NCI-H1048 (cell line): ENCODE measurements around the gene ADAT2.
A peak's percentile ranks its signal among the peaks of the same experiment; 100 is the strongest.
"Not testable (repeated sequence)": the region's sequence is repeated elsewhere in the genome, so short reads cannot be mapped to it uniquely, and the experiment has no call there.

Experiments used
- DNase-seq: peaks from one replicate; lab custom pipeline; 2025; lab: John Stamatoyannopoulos, UW

ADAT2 gene

GRCh38 chr6:143450453-143451371 is at the start of gene ADAT2, which contains the start of gene PEX3:
TSS of gene ADAT2 (minus strand) at chr6:143450695. CDS start at chr6:143450658, 37 bp downstream.
TSS of gene PEX3 (plus strand) at chr6:143450805. CDS start at chr6:143451043, 238 bp downstream.
- peak; percentile 89 for DNase-seq

- DNase-seq = no peak
Measured at GRCh38 chr6:143498428-143498827, 47.9 kb upstream of the ADAT2 start.

GRCh38 chr6:143496974-143497373 is 46.5 kb upstream of the ADAT2 start:
- no peak for DNase-seq

DNA sequence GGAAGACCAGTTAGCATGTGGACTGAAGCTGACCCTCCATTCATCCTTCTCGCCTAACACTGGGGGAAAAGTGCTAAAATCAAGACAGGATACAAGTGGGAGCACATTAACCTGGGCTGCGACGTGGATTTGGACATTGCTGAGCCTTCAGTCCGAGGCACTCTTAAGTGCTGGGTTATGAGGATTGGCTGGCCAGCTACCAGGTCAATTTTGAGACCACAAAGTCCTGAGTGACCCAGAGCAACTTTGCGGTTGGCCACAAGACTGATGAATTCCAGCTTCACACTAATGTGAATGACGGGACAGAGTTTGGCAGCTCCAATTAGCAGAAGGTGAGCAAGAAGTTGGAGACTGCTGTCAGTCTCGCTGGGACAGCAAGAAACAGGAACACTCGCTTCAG is 40.3 kb upstream of the ADAT2 start:
- no peak for DNase-seq

GRCh38 chr6:143490244-143490643 is 39.7 kb upstream of the ADAT2 start:
- no peak for DNase-seq

GRCh38 chr6:143486752-143487151 is 36.3 kb upstream of the ADAT2 start:
- no peak for DNase-seq

GRCh38 chr6:143485967-143486366 is 35.5 kb upstream of the ADAT2 start:
- DNase-seq = no peak

DNA sequence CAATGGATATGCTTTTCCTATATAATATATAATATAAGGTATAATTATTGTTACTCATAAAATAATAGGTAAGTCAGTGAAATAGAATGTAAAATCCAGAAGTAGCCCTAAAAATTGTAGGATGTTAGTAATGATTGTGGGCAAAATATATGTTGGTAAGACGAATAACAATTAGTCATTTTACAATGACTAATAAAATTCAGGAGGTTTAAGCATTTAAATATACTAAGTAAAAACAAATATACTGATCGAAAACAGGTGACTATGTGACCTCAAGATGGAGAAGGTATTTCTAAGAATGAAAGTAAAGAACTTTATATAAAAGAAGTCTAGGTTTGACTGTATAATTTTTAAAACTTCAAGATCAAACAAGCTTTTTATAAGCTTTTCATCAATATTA is 32.1 kb upstream of the ADAT2 start:
- no peak for DNase-seq

DNA sequence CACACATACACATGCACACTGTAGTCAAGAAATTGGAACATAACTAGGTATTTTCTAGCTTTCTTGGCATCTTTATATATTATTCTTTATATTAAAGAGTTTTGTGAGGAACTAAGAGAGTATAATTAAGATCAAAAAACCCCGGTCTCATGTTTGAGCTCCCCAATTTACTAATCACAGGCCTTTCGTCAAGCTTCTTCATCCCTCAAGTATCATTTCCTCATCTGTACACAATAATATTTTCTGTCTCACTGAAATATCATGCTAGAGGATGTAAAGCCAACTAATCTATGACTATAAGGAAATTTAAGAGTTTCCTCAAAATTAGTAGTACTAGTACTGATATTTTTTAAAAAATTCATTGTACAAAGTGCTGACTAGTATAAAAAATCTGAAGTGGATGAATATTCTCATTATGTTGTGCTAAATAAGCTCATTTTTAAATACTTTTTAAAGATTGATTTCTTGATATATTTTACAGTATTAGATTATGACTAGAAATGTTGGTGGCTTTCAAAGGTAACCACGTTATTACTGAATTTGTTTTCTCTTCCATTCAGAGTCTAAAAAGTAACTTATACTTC is 28.1 kb upstream of the ADAT2 start:
- DNase-seq = no peak

GRCh38 chr6:143476545-143476944 is 26.1 kb upstream of the ADAT2 start:
- DNase-seq = no peak

DNA sequence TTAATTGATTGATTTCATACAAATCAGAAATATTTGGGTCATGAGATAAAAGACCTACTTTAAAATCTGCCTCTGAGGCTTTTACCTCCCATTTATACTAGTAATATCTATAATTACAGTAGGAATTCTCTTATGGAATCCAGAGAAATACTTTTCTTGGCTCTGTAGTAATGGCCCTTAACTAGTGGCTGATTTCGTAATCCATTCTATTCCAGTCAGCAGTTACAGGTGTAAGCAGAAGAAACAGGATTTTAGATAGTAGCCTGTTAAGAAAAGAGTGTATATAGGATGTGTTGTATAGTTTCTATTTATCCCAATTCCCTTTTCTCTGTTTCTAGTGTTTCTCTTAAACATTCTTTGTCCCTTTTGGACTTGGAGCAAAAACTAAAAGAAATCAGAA is 21.3 kb upstream of the ADAT2 start:
- DNase-seq = no peak

DNA sequence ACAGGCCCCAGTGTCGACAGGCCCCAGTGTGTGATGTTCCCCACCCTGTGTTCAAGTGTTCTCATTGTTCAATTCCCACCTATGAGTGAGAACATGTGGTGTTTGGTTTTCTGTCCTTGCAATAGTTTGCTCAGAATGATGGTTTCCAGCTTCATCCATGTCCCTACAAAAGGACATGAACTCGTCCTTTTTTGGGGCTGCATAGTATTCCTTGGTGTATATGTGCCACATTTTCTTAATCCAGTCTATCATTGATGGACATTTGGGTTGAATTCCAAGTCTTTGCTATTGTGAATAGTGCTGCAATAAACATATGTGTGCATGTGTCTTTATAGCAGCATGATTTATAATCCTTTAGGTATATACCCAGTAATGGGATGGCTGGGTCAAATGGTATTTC is 18.3 kb upstream of the ADAT2 start:
- DNase-seq = not testable (repeated sequence)

DNA sequence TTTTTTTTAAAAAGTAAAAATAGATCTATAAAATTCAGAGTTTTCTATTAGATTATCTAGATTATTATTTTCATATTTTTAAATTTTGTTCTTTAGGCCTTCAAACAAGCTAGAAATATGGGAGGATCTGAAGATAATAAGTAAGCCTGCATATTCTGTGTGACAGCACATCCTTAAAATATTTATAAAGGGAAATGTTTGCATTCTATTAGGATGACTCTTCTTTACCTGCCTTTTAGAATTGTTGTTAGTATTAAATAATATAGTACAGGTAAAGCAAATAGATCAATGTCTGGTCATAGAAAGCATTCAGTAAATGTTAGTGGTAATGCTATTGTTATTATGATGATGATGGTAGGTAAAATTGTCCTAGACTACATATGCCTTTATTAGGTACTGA is 17.5 kb upstream of the ADAT2 start:
- DNase-seq = no peak

DNA sequence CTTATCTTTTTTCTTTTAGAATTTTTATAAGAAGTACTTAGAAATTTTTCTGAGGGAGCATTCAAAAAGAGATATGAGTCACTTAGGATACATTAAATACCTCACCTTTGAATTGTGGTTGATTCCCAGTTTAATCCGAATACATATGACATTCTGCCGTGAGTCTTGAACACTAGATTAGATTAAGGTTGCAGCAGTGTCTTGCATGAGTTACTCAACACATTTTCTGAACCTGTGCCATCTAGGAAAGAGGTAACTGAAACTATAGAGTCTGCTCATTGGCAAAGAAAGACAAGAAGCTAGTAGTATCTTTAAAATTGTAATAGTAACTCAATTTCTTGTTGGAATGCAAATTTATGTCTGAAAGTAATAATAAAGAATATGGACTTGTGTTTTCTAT is 15.1 kb upstream of the ADAT2 start:
- DNase-seq = no peak

GRCh38 chr6:143457563-143458359 is 7.3 kb upstream of the ADAT2 start:
- no peak for DNase-seq

DNA sequence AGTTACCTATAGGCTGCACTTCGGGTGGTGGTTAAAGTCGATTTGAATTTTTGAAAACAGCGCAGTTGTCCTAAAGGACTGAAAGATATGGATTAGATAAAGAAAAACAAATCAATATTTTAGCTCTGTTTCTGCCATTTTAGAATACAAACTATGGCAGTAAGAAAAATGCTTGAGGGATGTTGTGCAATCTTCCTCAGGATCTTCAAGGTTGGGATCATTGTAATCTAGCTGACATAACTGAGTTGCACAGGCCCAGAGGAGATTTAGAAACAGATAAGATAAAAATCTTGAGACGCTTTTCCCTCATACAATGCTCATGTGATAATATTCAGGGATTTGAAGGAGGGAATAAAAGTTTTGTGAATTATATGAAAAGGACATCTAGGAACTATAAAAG is 1.0 kb upstream of the ADAT2 start:
- no peak for DNase-seq

DNA sequence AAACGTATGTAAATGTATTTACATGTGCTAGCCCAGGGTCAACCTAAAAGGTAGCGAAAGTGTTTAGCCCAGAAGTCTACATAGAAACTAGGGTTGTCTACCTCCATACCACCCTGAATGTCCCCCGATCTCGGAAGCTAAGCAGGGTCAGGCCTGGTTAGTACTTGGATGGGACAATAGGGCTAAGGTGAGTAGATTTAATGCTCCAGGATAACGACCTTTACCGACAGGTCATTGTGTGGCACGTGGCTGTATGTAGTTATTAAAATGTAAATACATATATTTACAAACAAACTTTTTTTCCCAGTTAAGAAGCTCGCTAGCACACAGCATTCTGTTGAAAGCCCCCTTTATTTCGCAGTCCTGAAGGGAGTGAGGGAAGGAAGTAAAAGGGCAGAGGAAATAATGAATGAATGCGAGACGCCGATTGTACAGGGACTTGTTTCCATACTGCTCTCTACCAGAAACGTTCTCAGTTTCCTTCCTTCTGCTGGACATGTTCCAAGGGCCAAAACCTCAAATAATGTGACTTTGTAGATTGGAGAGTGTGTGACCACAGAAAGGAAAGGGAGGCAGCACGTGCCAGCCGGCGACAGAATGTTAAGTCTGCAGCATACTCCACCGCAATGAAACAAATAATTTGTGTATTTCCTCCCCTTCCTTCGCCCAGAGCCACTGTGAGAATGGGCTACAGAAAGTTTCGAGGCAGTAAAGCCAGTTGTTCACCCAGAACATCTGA is 612 bp downstream of the ADAT2 start:
- DNase-seq = no peak

GRCh38 chr6:143449082-143449713 is 1.3 kb downstream of the ADAT2 start:
- no peak for DNase-seq

- DNase-seq = not testable (repeated sequence)
Measured at GRCh38 chr6:143447865-143448264, 2.6 kb downstream of the ADAT2 start.

- DNase-seq = no peak
Measured at GRCh38 chr6:143443096-143443495, 7.4 kb downstream of the ADAT2 start.
